SK-N-SH treated with all-trans-retinoic acid at 6 μM for 48 hours (cell line): Measurements from ENCODE around the gene GRIK3.

Experiments
- ATAC-seq: fragments of 200-7000 bp; cut with Tn5 transposase; 3 replicates; pipeline ENCODE4 v1.9.1; 2020; ENCODE audit warnings: mild to moderate bottlenecking, moderate library complexity
- BACH2 ChIP-seq: fragments of 250-450 bp; sonication (Bioruptor Pico); IDR thresholded peaks from 2 replicates; pipeline ENCODE4 v1.9.0; 2021; ENCODE audit warnings: mild to moderate bottlenecking, borderline replicate concordance
- CREB5 ChIP-seq: fragments of 250-450 bp; sonication (Bioruptor Pico); IDR thresholded peaks from 2 replicates; pipeline ENCODE4 v1.5.1; 2020; ENCODE audit warnings: low read depth, mild to moderate bottlenecking, moderate library complexity
- CSDC2 ChIP-seq: fragments of 250-450 bp; sonication (Bioruptor Pico); IDR thresholded peaks from 2 replicates; pipeline ENCODE4 v1.5.0; 2020; ENCODE audit warnings: mild to moderate bottlenecking, moderate library complexity
- CSRNP3 ChIP-seq: fragments of 250-450 bp; sonication (Bioruptor Pico); IDR thresholded peaks from 2 replicates; pipeline ENCODE4 v1.5.1; 2021; ENCODE audit warnings: mild to moderate bottlenecking, moderate library complexity
- ESRRG ChIP-seq: fragments of 250-450 bp; sonication (Bioruptor Pico); IDR thresholded peaks from 2 replicates; pipeline ENCODE4 v1.6.1; 2021; ENCODE audit warnings: mild to moderate bottlenecking
- GLIS3 ChIP-seq: fragments of 250-450 bp; sonication (Bioruptor Pico); IDR thresholded peaks from 2 replicates; pipeline ENCODE4 v1.5.0; 2020; ENCODE audit warnings: mild to moderate bottlenecking, moderate library complexity
- ISL1 ChIP-seq: fragments of 250-450 bp; sonication (Bioruptor Pico); IDR thresholded peaks from 2 replicates; pipeline ENCODE4 v2.1.2; 2022; ENCODE audit warnings: mild to moderate bottlenecking, moderate library complexity
- OSR1 ChIP-seq: fragments of 250-450 bp; sonication (Bioruptor Pico); IDR thresholded peaks from 2 replicates; pipeline ENCODE4 v1.8.0; 2022; ENCODE audit warnings: moderate library complexity, mild to moderate bottlenecking, inconsistent platforms
- PATZ1 ChIP-seq: fragments of 250-450 bp; sonication (Bioruptor Pico); IDR thresholded peaks from 2 replicates; pipeline ENCODE4 v1.8.0; 2020; ENCODE audit warnings: mild to moderate bottlenecking, moderate library complexity, borderline replicate concordance
- POU6F1 ChIP-seq: fragments of 250-450 bp; sonication (Bioruptor Pico); IDR thresholded peaks from 2 replicates; pipeline ENCODE4 v1.8.0; 2021; ENCODE audit warnings: low read depth, mild to moderate bottlenecking, moderate library complexity, borderline replicate concordance
- PPARA ChIP-seq: fragments of 250-450 bp; sonication (Bioruptor Pico); IDR thresholded peaks from 2 replicates; pipeline ENCODE4 v1.5.0; 2020; ENCODE audit warnings: mild to moderate bottlenecking, borderline replicate concordance
- RARB ChIP-seq: fragments of 250-450 bp; sonication (Bioruptor Pico); IDR thresholded peaks from 2 replicates; pipeline ENCODE4 v1.8.0; 2021; ENCODE audit warnings: mild to moderate bottlenecking, moderate library complexity
- SNAI2 ChIP-seq: fragments of 250-450 bp; sonication (Bioruptor Pico); IDR thresholded peaks from 2 replicates; pipeline ENCODE4 v1.5.0; 2020; ENCODE audit warnings: mild to moderate bottlenecking, moderate library complexity
- TOX ChIP-seq: fragments of 250-450 bp; sonication (Bioruptor Pico); IDR thresholded peaks from 2 replicates; pipeline ENCODE4 v1.8.0; 2021; ENCODE audit warnings: mild to moderate bottlenecking, moderate library complexity, borderline replicate concordance
- TSHZ2 ChIP-seq: fragments of 250-450 bp; sonication (Bioruptor Pico); IDR thresholded peaks from 2 replicates; pipeline ENCODE4 v1.5.0; 2020; ENCODE audit warnings: mild to moderate bottlenecking, moderate library complexity
- ZFP3 ChIP-seq: fragments of 250-450 bp; sonication (Bioruptor Pico); IDR thresholded peaks from 2 replicates; pipeline ENCODE4 v1.5.0; 2020; ENCODE audit warnings: mild to moderate bottlenecking, moderate library complexity
- ZFP30 ChIP-seq: fragments of 450-650 bp; formaldehyde crosslinking; IDR thresholded peaks from 2 replicates; pipeline ENCODE4 v1.5.0; 2022; ENCODE audit warnings: mild to moderate bottlenecking, moderate library complexity
- ZNF565 ChIP-seq: fragments of 450-650 bp; formaldehyde crosslinking; conservative IDR thresholded peaks from 2 replicates; pipeline ENCODE4 v1.5.0; 2020; ENCODE audit warnings: low read depth, mild to moderate bottlenecking, moderate library complexity
- ZNF70 ChIP-seq: fragments of 450-650 bp; formaldehyde crosslinking; IDR thresholded peaks from 2 replicates; pipeline ENCODE4 v1.5.0; 2020; ENCODE audit warnings: mild to moderate bottlenecking, moderate library complexity
- ZNF8 ChIP-seq: fragments of 450-650 bp; formaldehyde crosslinking; IDR thresholded peaks from 2 replicates; pipeline ENCODE4 v1.5.0; 2020; ENCODE audit warnings: mild to moderate bottlenecking, moderate library complexity

Gene GRIK3

GRCh38 chr1:36776256-36776655, 258.1 kb downstream of the GRIK3 start:
- no peak for ATAC-seq
- TF ChIP-seq ZNF70 (CRISPR knock-in tag) (no peak), BACH2 (CRISPR knock-in tag) (no peak), ZFP3 (CRISPR knock-in tag) (no peak), POU6F1 (no peak), TSHZ2 (CRISPR knock-in tag) (no peak), ZNF565 (no peak), CREB5 (CRISPR knock-in tag) (no peak), RARB (CRISPR knock-in tag) (no peak), PATZ1 (CRISPR knock-in tag) (no peak), ZFP30 (CRISPR knock-in tag) (no peak), ISL1 (CRISPR knock-in tag) (no peak), CSDC2 (CRISPR knock-in tag) (no peak), OSR1 (CRISPR knock-in tag) (no peak), ZNF8 (CRISPR knock-in tag) (no peak), CSRNP3 (CRISPR knock-in tag) (no peak), SNAI2 (CRISPR knock-in tag) (no peak), GLIS3 (CRISPR knock-in tag) (no peak), ESRRG (no peak), TOX (CRISPR knock-in tag) (no peak)
- TF ChIP-seq, all 23 proteins: peak for 0

- no peak for ATAC-seq
- TF ChIP-seq CSRNP3 (CRISPR knock-in tag) (no peak), GLIS3 (CRISPR knock-in tag) (no peak), ZFP30 (CRISPR knock-in tag) (no peak), BACH2 (CRISPR knock-in tag) (no peak), PPARA (CRISPR knock-in tag) (no peak), CSDC2 (CRISPR knock-in tag) (no peak), ZNF8 (CRISPR knock-in tag) (no peak)
These were observed 258.6 kb downstream of the GRIK3 start for GRCh38 chr1:36775716-36776115.
